Body of pancreas (tissue), 4 donors: Measurements from ENCODE around the gene L1CAM.

ENCODE experiments used
- POLR2A ChIP-seq, 3 donors: fragments of 450-650 bp; IDR thresholded peaks; one replicate each; pipeline ENCODE4 v1.6.1; 2016; ENCODE audit warnings: antibody characterized with exemption in 3 of 3, mild to moderate bottlenecking in 2 of 3
- TF ChIP-seq, protein P1 (sequence below), 7 experiments: fragments of 450-650 bp in 4 of 7; fragments of 200-600 bp in 3 of 7; sonication (generic) in 3 of 7; IDR thresholded peaks; one replicate each; pipeline ENCODE4 v1.5.1; 2016 to 2019; ENCODE audit warnings: antibody characterized with exemption in 7 of 7

DNA sequence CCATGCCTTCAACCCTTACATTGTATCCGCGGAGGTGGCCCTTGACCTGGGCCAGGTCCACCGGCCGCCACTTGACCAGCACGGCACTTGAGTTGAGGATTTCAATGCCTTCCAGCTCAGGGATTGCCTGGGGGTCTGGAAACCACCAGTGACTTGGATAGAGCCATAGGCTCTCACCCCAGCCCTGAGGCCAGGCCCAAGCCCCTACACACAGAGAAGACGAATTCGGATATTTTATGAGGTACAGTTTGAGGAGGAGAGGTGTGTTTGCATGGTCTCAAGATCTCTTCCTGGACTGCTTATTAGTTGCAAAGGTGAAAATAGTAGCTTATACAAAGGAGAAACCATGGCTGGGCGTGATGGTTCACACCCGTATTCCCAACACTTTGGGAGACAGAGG lies 20.3 kb downstream of the L1CAM start:
- TF ChIP-seq, protein P1, sequence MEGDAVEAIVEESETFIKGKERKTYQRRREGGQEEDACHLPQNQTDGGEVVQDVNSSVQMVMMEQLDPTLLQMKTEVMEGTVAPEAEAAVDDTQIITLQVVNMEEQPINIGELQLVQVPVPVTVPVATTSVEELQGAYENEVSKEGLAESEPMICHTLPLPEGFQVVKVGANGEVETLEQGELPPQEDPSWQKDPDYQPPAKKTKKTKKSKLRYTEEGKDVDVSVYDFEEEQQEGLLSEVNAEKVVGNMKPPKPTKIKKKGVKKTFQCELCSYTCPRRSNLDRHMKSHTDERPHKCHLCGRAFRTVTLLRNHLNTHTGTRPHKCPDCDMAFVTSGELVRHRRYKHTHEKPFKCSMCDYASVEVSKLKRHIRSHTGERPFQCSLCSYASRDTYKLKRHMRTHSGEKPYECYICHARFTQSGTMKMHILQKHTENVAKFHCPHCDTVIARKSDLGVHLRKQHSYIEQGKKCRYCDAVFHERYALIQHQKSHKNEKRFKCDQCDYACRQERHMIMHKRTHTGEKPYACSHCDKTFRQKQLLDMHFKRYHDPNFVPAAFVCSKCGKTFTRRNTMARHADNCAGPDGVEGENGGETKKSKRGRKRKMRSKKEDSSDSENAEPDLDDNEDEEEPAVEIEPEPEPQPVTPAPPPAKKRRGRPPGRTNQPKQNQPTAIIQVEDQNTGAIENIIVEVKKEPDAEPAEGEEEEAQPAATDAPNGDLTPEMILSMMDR (IDR thresholded peaks at IDR 0.05): no peak
- TF ChIP-seq POLR2A (IDR thresholded peaks at IDR 0.05): no peak
